Natural killer cell treated with Interleukin-12 subunit alpha and Interleukin-12 subunit beta and Interleukin-15 and Interleukin-18, amount 100 ng/mL, for 72 hours (primary cell): ENCODE measurements around the gene RBM47. TPM values are rescaled to one million over a fixed set of nuclear protein-coding genes. Genes with fewer than 3 reads are reported as not detected.

Experiments
- ATAC-seq, 2 donors: fragments of 150-1000 bp; cut with Tn5 transposase in 1 of 2; sonication (Bioruptor Pico), chemical (Tn5 transposase) in 1 of 2; 2 replicates each; pipeline ENCODE4 v1.10.0; 2021
- DNase-seq: peaks from one replicate; pipeline ENCODE4 v3.0.0; 2022; ENCODE audit warnings: low spot score
- H3K27ac Mint-ChIP-seq, 2 donors: 1 replicate in 1 of 2; 2 replicates in 1 of 2; pipeline ENCODE4 v1.8.0; 2022; ENCODE audit warnings: mixed read lengths in 2 of 2, mild to moderate bottlenecking in 1 of 2, moderate library complexity in 1 of 2
- H3K27me3 Mint-ChIP-seq, 2 donors: 1 replicate in 1 of 2; 2 replicates in 1 of 2; pipeline ENCODE4 v1.8.0; 2022; ENCODE audit warnings: mixed read lengths in 2 of 2
- H3K36me3 Mint-ChIP-seq: one replicate; pipeline ENCODE4 v1.8.0; 2022; ENCODE audit warnings: mixed read lengths
- H3K4me1 Mint-ChIP-seq, 2 donors: 1 replicate in 1 of 2; 2 replicates in 1 of 2; pipeline ENCODE4 v1.8.0; 2022; ENCODE audit warnings: low read depth in 2 of 2, mixed read lengths in 2 of 2, mild to moderate bottlenecking in 1 of 2
- H3K4me3 Mint-ChIP-seq: one replicate; pipeline ENCODE4 v1.8.0; 2022; ENCODE audit warnings: mixed read lengths
- H3K9me3 Mint-ChIP-seq: 2 replicates; pipeline ENCODE4 v1.8.0; 2022; ENCODE audit warnings: mixed read lengths
- total RNA-seq, 2 donors: library from RNA; stranded (reverse); gene quantifications; one replicate each; pipeline ENCODE4 v1.2.3, GENCODE V29; 2022

Gene RBM47
- total RNA-seq, 2 donors from 2014 or later = 8.5 to 15.4 TPM

DNA sequence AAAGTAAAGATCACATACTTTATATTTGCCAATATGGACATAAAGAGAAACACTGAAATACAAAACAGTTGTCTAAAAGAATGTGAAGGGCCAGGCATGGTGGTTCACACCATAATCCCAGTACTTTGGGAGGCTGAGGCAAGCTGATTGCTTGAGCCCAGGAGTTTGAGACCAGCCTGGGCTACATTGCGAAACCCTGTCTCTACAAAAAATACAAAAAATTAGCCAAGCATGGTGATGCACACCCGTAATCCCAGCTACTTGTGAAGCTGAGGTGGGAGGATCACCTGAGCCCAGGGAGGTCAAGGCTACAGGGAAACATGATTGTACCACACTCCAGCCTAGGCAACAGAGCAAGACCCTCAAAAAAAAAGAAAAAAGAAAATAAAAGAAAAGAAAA is 11.8 kb downstream of the RBM47 start:
- no peak for DNase-seq
- H3K36me3 Mint-ChIP-seq = peaks cover 6% of the 10 kb centered on the region
- H3K27ac Mint-ChIP-seq = no peak overlapping the region
- H3K9me3 Mint-ChIP-seq = peaks cover 5% of the 10 kb centered on the region
- ATAC-seq = no peak
- peaks cover 17 to 20% of the 10 kb centered on the region in 2 donors for H3K4me1 Mint-ChIP-seq
- no peak overlapping the region for H3K4me3 Mint-ChIP-seq
- peaks cover 7 to 9% of the 10 kb centered on the region in 2 donors for H3K27me3 Mint-ChIP-seq

- H3K36me3 Mint-ChIP-seq = no peaks in the 10 kb centered on the region
- H3K27ac Mint-ChIP-seq = no peak overlapping the region
- H3K4me1 Mint-ChIP-seq = peaks cover 0 to 3% of the 10 kb centered on the region in 2 donors
- peaks cover 0 to 3% of the 10 kb centered on the region in 2 donors for H3K27me3 Mint-ChIP-seq
- ATAC-seq (no peak), DNase-seq (no peak)
- no peak overlapping the region for H3K4me3 Mint-ChIP-seq
- no peaks in the 10 kb centered on the region for H3K9me3 Mint-ChIP-seq
Measured at GRCh38 chr4:40614031-40614430, 15.6 kb downstream of the RBM47 start.

- Mint-ChIP-seq H3K27ac (no peak overlapping the region), H3K4me3 (no peak overlapping the region), H3K27me3 (no peaks in the 10 kb centered on the region), H3K4me1 (peaks cover 0 to 3% of the 10 kb centered on the region in 2 donors), H3K36me3 (no peaks in the 10 kb centered on the region), H3K9me3 (no peaks in the 10 kb centered on the region)
- no peak for DNase-seq
- no peak for ATAC-seq
Measured at GRCh38 chr4:40613456-40613855, 16.2 kb downstream of the RBM47 start.

GRCh38 chr4:40612831-40613230 is 16.8 kb downstream of the RBM47 start:
- Mint-ChIP-seq H3K27me3 (no peaks in the 10 kb centered on the region), H3K4me3 (no peak overlapping the region), H3K9me3 (no peaks in the 10 kb centered on the region), H3K4me1 (peaks cover 0 to 3% of the 10 kb centered on the region in 2 donors), H3K36me3 (no peaks in the 10 kb centered on the region), H3K27ac (peak overlapping the region in 1 of 2 donors; percentile 47)
- DNase-seq (no peak), ATAC-seq (no peak)

DNA sequence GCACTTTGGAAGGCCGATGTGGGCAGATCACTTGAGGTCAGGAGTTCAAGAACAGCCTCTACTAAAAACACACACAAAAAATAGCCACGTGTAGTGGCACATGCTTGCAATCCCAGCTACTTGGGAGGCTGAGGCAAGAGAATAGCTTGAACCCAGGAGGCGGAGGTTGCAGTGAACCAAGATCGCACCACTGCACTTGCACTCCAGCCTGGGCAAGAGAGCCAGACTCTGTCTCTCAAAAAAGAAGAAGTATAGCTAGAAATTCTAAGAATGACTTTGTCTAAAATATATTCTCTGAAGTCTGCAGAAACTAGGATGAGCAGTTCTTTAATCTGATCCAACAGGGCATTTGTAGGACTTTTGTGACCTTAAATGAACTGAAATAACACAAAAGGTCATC is 17.4 kb downstream of the RBM47 start:
- no peaks in the 10 kb centered on the region for H3K9me3 Mint-ChIP-seq
- no peak for DNase-seq
- H3K4me1 Mint-ChIP-seq = peaks cover 0 to 3% of the 10 kb centered on the region in 2 donors

GRCh38 chr4:40608628-40609027 is 21.0 kb downstream of the RBM47 start:
- no peaks in the 10 kb centered on the region for H3K9me3 Mint-ChIP-seq
- ATAC-seq = no peak
- no peak overlapping the region for H3K27ac Mint-ChIP-seq
- H3K4me3 Mint-ChIP-seq = no peak overlapping the region
- H3K27me3 Mint-ChIP-seq = peaks cover 3 to 7% of the 10 kb centered on the region in 2 donors
- no peaks in the 10 kb centered on the region for H3K36me3 Mint-ChIP-seq
- no peak for DNase-seq
- H3K4me1 Mint-ChIP-seq = no peaks in the 10 kb centered on the region

More for the DNA sequence above, 17.4 kb downstream of the RBM47 start:
- Mint-ChIP-seq H3K27me3 (no peaks in the 10 kb centered on the region), H3K27ac (no peak overlapping the region), H3K4me3 (no peak overlapping the region), H3K36me3 (no peaks in the 10 kb centered on the region)
- ATAC-seq = no peak

GRCh38 chr4:40607221-40607620 is 22.4 kb downstream of the RBM47 start:
- no peaks in the 10 kb centered on the region for H3K36me3 Mint-ChIP-seq
- no peaks in the 10 kb centered on the region for H3K9me3 Mint-ChIP-seq
- no peak overlapping the region for H3K27ac Mint-ChIP-seq
- no peaks in the 10 kb centered on the region for H3K4me1 Mint-ChIP-seq
- H3K27me3 Mint-ChIP-seq = peaks cover 3 to 8% of the 10 kb centered on the region in 2 donors
- DNase-seq = no peak
- no peak for ATAC-seq
- no peak overlapping the region for H3K4me3 Mint-ChIP-seq

DNA sequence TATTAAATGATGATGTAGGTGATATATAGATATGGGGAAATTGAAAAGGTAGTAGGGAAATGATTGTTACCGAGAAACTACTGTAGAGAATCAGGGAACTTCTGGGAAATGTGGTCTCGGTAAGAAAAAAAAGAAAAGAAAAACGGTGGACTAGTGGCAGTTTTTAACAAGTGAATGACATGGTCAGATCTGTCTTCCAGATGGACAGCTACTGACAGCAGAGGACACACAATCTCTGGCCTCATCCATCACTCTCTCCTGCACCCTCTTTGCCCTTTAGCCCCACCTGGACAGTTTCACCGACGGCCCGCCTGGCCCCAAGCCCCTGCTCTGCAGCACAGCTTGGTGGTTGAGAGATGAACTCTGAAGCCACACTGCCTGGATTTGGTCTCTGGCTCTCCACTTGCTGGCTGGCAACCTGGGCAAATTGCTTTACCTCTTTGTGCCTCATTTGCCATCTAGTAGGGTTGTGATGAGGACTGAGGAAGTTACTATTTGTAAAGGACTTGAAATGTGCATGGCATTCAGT is 23.4 kb downstream of the RBM47 start:
- no peak overlapping the region for H3K27ac Mint-ChIP-seq
- H3K4me3 Mint-ChIP-seq = no peak overlapping the region
- DNase-seq (no peak), ATAC-seq (no peak)
- H3K4me1 Mint-ChIP-seq = no peaks in the 10 kb centered on the region
- no peaks in the 10 kb centered on the region for H3K36me3 Mint-ChIP-seq
- H3K9me3 Mint-ChIP-seq = no peaks in the 10 kb centered on the region
- peaks cover 3 to 8% of the 10 kb centered on the region in 2 donors for H3K27me3 Mint-ChIP-seq

GRCh38 chr4:40603281-40603680 is 26.4 kb downstream of the RBM47 start:
- Mint-ChIP-seq H3K27me3 (peaks cover 3 to 8% of the 10 kb centered on the region in 2 donors), H3K9me3 (no peaks in the 10 kb centered on the region), H3K4me1 (no peaks in the 10 kb centered on the region), H3K36me3 (no peaks in the 10 kb centered on the region), H3K4me3 (no peak overlapping the region), H3K27ac (no peak overlapping the region)
- no peak for DNase-seq
- no peak for ATAC-seq

DNA sequence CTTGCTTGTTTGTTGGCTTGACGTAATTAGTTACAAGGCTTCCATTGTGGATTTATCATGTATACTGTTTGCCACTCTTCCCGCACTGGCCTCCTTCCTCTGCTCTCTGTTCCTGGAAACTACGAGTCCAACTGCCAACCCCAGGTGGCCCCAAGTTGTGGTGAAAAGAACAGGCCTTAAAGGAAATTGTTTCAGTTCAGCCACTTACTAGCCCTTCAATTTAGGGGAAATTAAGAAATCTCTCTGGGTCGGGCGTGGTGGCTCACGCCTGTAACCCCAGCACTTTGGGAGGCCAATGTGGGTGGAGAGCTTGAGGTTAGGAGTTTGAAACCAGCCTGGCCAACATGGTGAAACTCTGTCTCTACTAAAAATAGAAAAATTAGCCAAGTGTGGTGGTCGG is 28.0 kb downstream of the RBM47 start:
- Mint-ChIP-seq H3K9me3 (no peaks in the 10 kb centered on the region), H3K4me3 (no peak overlapping the region), H3K27ac (peak overlapping the region; percentile 32 to 69), H3K36me3 (no peaks in the 10 kb centered on the region), H3K27me3 (peaks cover 3 to 8% of the 10 kb centered on the region in 2 donors), H3K4me1 (no peaks in the 10 kb centered on the region)
- peak; percentile 62 to 83 for ATAC-seq
- peak; percentile 67 for DNase-seq

DNA sequence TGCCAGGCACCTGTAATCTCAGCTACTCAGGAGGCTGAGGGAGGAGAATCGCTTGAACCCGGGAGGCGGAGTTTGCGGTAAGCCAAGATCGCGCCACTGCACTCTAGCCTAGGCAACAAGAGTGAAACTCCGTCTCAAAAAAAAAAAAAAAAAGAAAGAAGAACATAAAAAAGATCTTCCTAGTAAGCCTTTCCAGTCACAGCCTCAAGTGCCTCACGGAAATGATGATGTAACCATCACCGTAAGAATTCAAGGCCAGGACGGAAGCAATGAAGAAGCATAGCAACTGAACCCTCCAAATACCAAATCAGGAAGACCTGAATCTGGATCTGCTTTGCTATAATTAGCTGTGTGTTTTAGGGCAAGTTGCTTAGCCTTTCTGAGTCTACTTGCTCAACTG is 28.8 kb downstream of the RBM47 start:
- H3K27ac Mint-ChIP-seq = peak overlapping the region; percentile 32 to 69
- no peaks in the 10 kb centered on the region for H3K36me3 Mint-ChIP-seq
- ATAC-seq (no peak), DNase-seq (no peak)
- no peaks in the 10 kb centered on the region for H3K4me1 Mint-ChIP-seq
- peaks cover 5 to 16% of the 10 kb centered on the region in 2 donors for H3K27me3 Mint-ChIP-seq
- H3K4me3 Mint-ChIP-seq = no peak overlapping the region
- no peaks in the 10 kb centered on the region for H3K9me3 Mint-ChIP-seq

- H3K27me3 Mint-ChIP-seq = peaks cover 6 to 18% of the 10 kb centered on the region in 2 donors
- no peak for DNase-seq
- no peak overlapping the region for H3K4me3 Mint-ChIP-seq
- no peaks in the 10 kb centered on the region for H3K9me3 Mint-ChIP-seq
- H3K4me1 Mint-ChIP-seq = no peaks in the 10 kb centered on the region
- no peak for ATAC-seq
- H3K36me3 Mint-ChIP-seq = no peaks in the 10 kb centered on the region
- H3K27ac Mint-ChIP-seq = peak overlapping the region in 1 of 2 donors; percentile 52
Measured at GRCh38 chr4:40599431-40599830, 30.2 kb downstream of the RBM47 start.

- no peaks in the 10 kb centered on the region for H3K36me3 Mint-ChIP-seq
- no peak for ATAC-seq
- peaks cover 3 to 10% of the 10 kb centered on the region in 2 donors for H3K27me3 Mint-ChIP-seq
- H3K4me1 Mint-ChIP-seq = no peaks in the 10 kb centered on the region
- no peaks in the 10 kb centered on the region for H3K9me3 Mint-ChIP-seq
- DNase-seq = no peak
- H3K27ac Mint-ChIP-seq = no peak overlapping the region
- no peak overlapping the region for H3K4me3 Mint-ChIP-seq
Measured at GRCh38 chr4:40596522-40596921, 33.1 kb downstream of the RBM47 start.

DNA sequence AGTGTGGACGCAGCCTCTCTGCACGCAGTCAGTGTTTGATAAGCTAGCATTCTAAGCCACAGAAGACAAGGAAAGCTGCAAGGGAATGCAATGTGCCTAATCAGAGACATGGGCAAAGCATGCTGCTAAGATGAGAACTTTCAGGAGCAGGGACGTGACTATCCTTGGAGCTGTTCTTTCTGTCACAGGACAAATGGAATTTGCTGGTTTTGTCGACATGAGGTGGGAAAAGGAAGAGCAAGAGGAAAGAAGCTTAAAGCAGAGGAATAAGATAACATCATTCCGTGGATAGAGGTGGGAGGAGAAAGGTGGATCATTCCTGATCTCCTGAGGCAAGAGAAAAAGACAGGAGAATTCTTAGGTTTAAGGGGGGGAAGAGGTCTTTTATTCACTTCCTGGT is 33.7 kb downstream of the RBM47 start:
- H3K27ac Mint-ChIP-seq = no peak overlapping the region
- DNase-seq (no peak), ATAC-seq (no peak)
- H3K27me3 Mint-ChIP-seq = peaks cover 3 to 10% of the 10 kb centered on the region in 2 donors
- H3K9me3 Mint-ChIP-seq = no peaks in the 10 kb centered on the region
- H3K4me3 Mint-ChIP-seq = no peak overlapping the region
- H3K36me3 Mint-ChIP-seq = no peaks in the 10 kb centered on the region
- H3K4me1 Mint-ChIP-seq = no peaks in the 10 kb centered on the region
